Endothelial cell of umbilical vein (primary cell): ENCODE measurements around the gene CMSS1. TPM values are rescaled to one million over a fixed set of nuclear protein-coding genes. Genes with fewer than 3 reads are reported as not detected.

Experiments
- BruUV-seq: library from RNA; stranded (reverse); fragments of 400-500 nt; replicated peaks from 2 replicates; lab custom pipeline; 2021; lab: Mats Ljungman, UMichigan
- CTCF ChIA-PET: fragments of 300-600, 350-600 bp; sonication (Branson Sonifier 250); formaldehyde crosslinking; loops from one replicate; lab custom pipeline; 2021; ENCODE audit warnings: antibody characterized with exemption, inconsistent platforms; lab: Charles Lee
- POLR2A ChIA-PET: fragments of 300-600, 350-600 bp; sonication (Branson Sonifier 250); formaldehyde crosslinking; loops from one replicate; lab custom pipeline; 2021; ENCODE audit warnings: antibody characterized with exemption, inconsistent platforms; lab: Charles Lee
- DNase-seq: peaks from one replicate; pipeline ENCODE4 v3.0.0-alpha.2; 2011; ENCODE audit warnings: low read depth, low spot score
- FAIRE-seq: peaks from 2 replicates; lab custom pipeline; 2011; peaks lifted over from hg19 to GRCh38; lab: Jason Lieb, UNC
- H2AFZ ChIP-seq: 2 replicates; pipeline ENCODE4 v1.6.0; 2012; ENCODE audit warnings: low read depth, low read length, control low read depth, inconsistent platforms
- H3K27ac ChIP-seq: 2 replicates; pipeline ENCODE4 v1.5.1; 2011; ENCODE audit warnings: low read depth, mild to moderate bottlenecking, control low read depth, low read length, moderate library complexity; ENCODE audit not compliant: insufficient read depth
- H3K27me3 ChIP-seq, 2 experiments: 2 replicates each; pipeline versions ENCODE4 v1.6.0 to v1.6.1; 2011; ENCODE audit warnings: low read length in 2 of 2, mixed read lengths in 1 of 2; ENCODE audit not compliant: control insufficient read depth in 2 of 2, insufficient read depth in 2 of 2
- H3K36me3 ChIP-seq, 2 experiments: 2 replicates in 1 of 2; 3 replicates in 1 of 2; pipeline ENCODE4 v1.5.1; 2011; ENCODE audit warnings: low read length in 2 of 2, mild to moderate bottlenecking in 1 of 2, moderate library complexity in 1 of 2; ENCODE audit not compliant: control insufficient read depth in 2 of 2, insufficient read depth in 2 of 2; ENCODE audit errors: extremely low read depth in 1 of 2
- H3K4me1 ChIP-seq: 3 replicates; pipeline ENCODE4 v1.5.1; 2011; ENCODE audit warnings: mild to moderate bottlenecking, low read length; ENCODE audit not compliant: control insufficient read depth, insufficient read depth; ENCODE audit errors: extremely low read depth
- H3K4me2 ChIP-seq: 2 replicates; pipeline ENCODE4 v1.6.1; 2011; ENCODE audit warnings: low read length, control low read depth, mixed read lengths; ENCODE audit not compliant: insufficient read depth
- H3K4me3 ChIP-seq, 3 experiments: fragments of 200-600 bp in 1 of 3; sonication (generic), shearing (Covaris generic) in 1 of 3; replicated peaks in 1 of 3; 2 replicates each; pipeline ENCODE4 v1.5.1; 2011 to 2016; ENCODE audit warnings: control low read depth in 3 of 3, low read length in 3 of 3, mild to moderate bottlenecking in 2 of 3, inconsistent platforms in 1 of 3, low read depth in 1 of 3, moderate library complexity in 1 of 3; ENCODE audit not compliant: insufficient read depth in 1 of 3
- H3K79me2 ChIP-seq: 2 replicates; pipeline ENCODE4 v1.6.0; 2012; ENCODE audit warnings: low read length, inconsistent platforms; ENCODE audit not compliant: control insufficient read depth, insufficient read depth
- H3K9ac ChIP-seq: replicated peaks from 2 replicates; pipeline ENCODE3; 2011; ENCODE audit warnings: low read length, control low read depth; ENCODE audit not compliant: insufficient read depth; ENCODE audit errors: extremely low read depth
- H3K9me1 ChIP-seq: replicated peaks from 3 replicates; pipeline ENCODE4 v1.6.0; 2011; ENCODE audit warnings: mild to moderate bottlenecking, low read length; ENCODE audit not compliant: control insufficient read depth, insufficient read depth; ENCODE audit errors: extremely low read depth
- H3K9me3 ChIP-seq: replicated peaks from 2 replicates; pipeline ENCODE4 v1.5.1; 2012; ENCODE audit warnings: low read length, inconsistent platforms; ENCODE audit not compliant: control insufficient read depth, insufficient read depth
- H4K20me1 ChIP-seq: replicated peaks from 2 replicates; pipeline ENCODE3; 2011; ENCODE audit warnings: mild to moderate bottlenecking, low read length; ENCODE audit not compliant: control insufficient read depth, insufficient read depth; ENCODE audit errors: extremely low read depth
- CTCF ChIP-seq, 2 donors: IDR thresholded peaks; 1 replicate in 1 of 2; 2 replicates in 1 of 2; pipeline ENCODE4 v1.5.1; 2011; ENCODE audit warnings: low read length in 2 of 2, mild to moderate bottlenecking in 2 of 2, moderate library complexity in 2 of 2, control low read depth in 1 of 2, inconsistent platforms in 1 of 2, low read depth in 1 of 2; ENCODE audit not compliant: insufficient read depth in 1 of 2; ENCODE audit errors: extremely low read depth in 1 of 2
- EZH2 ChIP-seq: IDR thresholded peaks from 2 replicates; pipeline ENCODE4 v1.6.1; 2012; ENCODE audit warnings: borderline replicate concordance, low read depth, mild to moderate bottlenecking, moderate library complexity, low read length, inconsistent platforms; ENCODE audit not compliant: severe bottlenecking
- FOS ChIP-seq: IDR thresholded peaks from 2 replicates; pipeline ENCODE4 v1.6.1; 2011; ENCODE audit warnings: mild to moderate bottlenecking, low read length, moderate library complexity, borderline replicate concordance; ENCODE audit not compliant: insufficient read depth
- GATA2 ChIP-seq: IDR thresholded peaks from 2 replicates; pipeline ENCODE4 v1.7.0; 2011; ENCODE audit warnings: low read depth, mild to moderate bottlenecking, moderate library complexity, mixed read lengths, low read length; ENCODE audit not compliant: insufficient read length, insufficient read depth
- JUN ChIP-seq: IDR thresholded peaks from 2 replicates; pipeline ENCODE4 v1.6.1; 2011; ENCODE audit warnings: borderline replicate concordance, low read depth; ENCODE audit not compliant: insufficient read length, insufficient read depth
- MAX ChIP-seq: IDR thresholded peaks from 2 replicates; pipeline ENCODE4 v1.6.1; 2011; ENCODE audit not compliant: insufficient read depth, insufficient read length
- MYC ChIP-seq: IDR thresholded peaks from one replicate; pipeline ENCODE4 v1.6.1; 2011; ENCODE audit warnings: mild to moderate bottlenecking, low read depth, low read length
- POLR2A ChIP-seq: IDR thresholded peaks from 2 replicates; pipeline ENCODE4 v1.6.1; 2012; ENCODE audit warnings: low read depth, mild to moderate bottlenecking, control low read depth, low read length
- POLR2AphosphoS5 ChIP-seq: IDR thresholded peaks from 2 replicates; pipeline ENCODE4 v1.6.1; 2012; ENCODE audit warnings: low read depth, mild to moderate bottlenecking, control low read depth, low read length, moderate library complexity; ENCODE audit not compliant: insufficient read depth
- dilution Hi-C: fragments of 300-500 bp; cut with MboI; formaldehyde crosslinking; loops from one replicate; pipeline ENCODE4 v1.15.0; 2019; ENCODE audit warnings: low sequenced_read_pairs; ENCODE audit not compliant: extremely low pct_ligation_motif_present
- intact Hi-C: fragments of 100-400 bp; cut with micrococcal nuclease; formaldehyde crosslinking; loops from one replicate; pipeline ENCODE4 v1.10.0; 2022
- polyA plus RNA-seq, 4 experiments: library from polyadenylated mRNA; depleted of rRNA in 3 of 4; stranded (reverse) in 3 of 4; unstranded in 1 of 4; fragments of >200 nt; gene quantifications; 2 replicates each; pipeline versions ENCODE4 v1.2.1 to v1.2.3, GENCODE V29; 2011 to 2012; ENCODE audit warnings: missing spikeins in 1 of 4
- total RNA-seq: library from RNA; stranded (reverse); gene quantifications from 2 replicates; pipeline ENCODE4 v1.2.3, GENCODE V29; 2021

CMSS1 gene
- total and polyA plus RNA-seq, 2 donors (not counting 3 experiments of a cell fraction or from before 2014, with no cell fraction given) = 9.7 to 60.6 TPM

DNA sequence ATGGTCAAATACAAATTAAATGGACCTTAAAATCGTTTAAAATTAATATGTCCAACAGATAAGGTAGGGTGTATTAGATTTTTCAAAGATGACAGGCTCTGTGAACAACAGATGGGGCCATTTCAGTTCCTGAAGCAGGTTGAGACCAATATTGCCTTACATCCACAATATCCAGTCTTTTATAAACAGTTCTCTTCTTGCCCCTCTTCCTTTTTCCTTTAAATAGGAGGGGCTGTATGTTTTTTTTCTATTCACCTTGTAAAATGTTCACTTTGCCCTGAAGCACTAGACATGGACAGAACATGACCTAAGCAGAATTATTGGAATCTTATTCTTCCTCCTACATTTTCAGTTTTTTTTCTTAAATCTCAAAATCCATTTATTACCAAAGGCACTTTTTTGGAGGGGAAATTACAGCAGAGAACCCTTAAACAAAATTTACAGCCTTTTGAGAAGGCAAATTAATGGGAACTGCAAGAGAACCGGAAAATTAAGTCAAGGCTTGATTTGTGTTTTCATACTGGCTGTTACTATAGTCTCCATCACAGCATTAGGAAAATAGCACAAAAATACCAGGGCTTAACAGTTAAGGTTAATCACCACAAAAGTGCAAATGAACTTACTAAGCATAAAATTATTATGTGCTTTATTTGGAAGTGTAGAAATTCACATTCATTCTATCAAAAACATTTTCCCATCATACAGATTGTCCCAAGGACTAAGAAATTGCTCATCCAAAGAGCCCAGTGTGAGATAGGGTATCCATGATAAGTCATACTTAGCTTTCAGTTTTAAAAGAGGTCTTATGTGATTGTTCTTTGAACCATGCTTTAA, 55.8 kb downstream of the CMSS1 start:
- Histone ChIP-seq H4K20me1 (peaks cover 6% of the 10 kb centered on the region), H3K4me3 (peak overlapping the region in 2 of 3 experiments; percentile 91 to 96), H3K9me3 (no peaks in the 10 kb centered on the region), H3K9ac (peak overlapping the region; percentile 97), H3K27ac (peak overlapping the region; percentile 99), H3K4me1 (peaks cover 47% of the 10 kb centered on the region), H2AFZ (no peak overlapping the region), H3K9me1 (peaks cover under 1% of the 10 kb centered on the region), H3K36me3 (peaks cover 0 to 4% of the 10 kb centered on the region in 2 experiments), H3K79me2 (peaks cover 67% of the 10 kb centered on the region), H3K27me3 (no peaks in the 10 kb centered on the region), H3K4me2 (peak overlapping the region; percentile 99)
- FAIRE-seq = no peak
- dilution Hi-C loops = no loop called here
- intact Hi-C loops = loop anchor here (1.0 to 5.0 kb wide), 3 partner anchors 7 to 284 kb away; no protein-coding TSS in a partner anchor
- POLR2A ChIA-PET = interaction anchor here (0.6 to 1.0 kb wide), 2 partner anchors 34 to 168 kb away, joined by 3 to 5 read pairs; no protein-coding TSS in a partner anchor
- no TSS peak for BruUV-seq
- peak; percentile 52 for DNase-seq
- CTCF ChIA-PET = interaction anchor here (0.9 to 1.0 kb wide), 2 partner anchors 25 to 40 kb away, joined by 3 read pairs; no protein-coding TSS in a partner anchor
- TF ChIP-seq CTCF (IDR thresholded peaks at IDR 0.05; ENCODE audit: extremely low read depth in 1 of 2, insufficient read depth in 1 of 2, low read depth in 1 of 2, low read length in 2 of 2) (no peak), FOS (no peak), POLR2A (no peak), EZH2 (no peak), POLR2AphosphoS5 (no peak), GATA2 (no peak), MAX (no peak), MYC (no peak), JUN (no peak)
